ENCODE data around the gene MSH2. TPM values are rescaled to one million over a fixed set of nuclear protein-coding genes. Genes with fewer than 3 reads are reported as not detected.
A peak's percentile ranks its signal among the peaks of the same experiment; 100 is the strongest.
"Not testable (repeated sequence)": the region's sequence is repeated elsewhere in the genome, so short reads cannot be mapped to it uniquely, and the experiment has no call there.

Gene MSH2
- 10 to 100 TPM; 74.5 to 75.2 TPM for total RNA-seq

- DNase-seq, result peak; percentile 95
Measured at GRCh38 chr2:47402805-47403608, at the start of gene MSH2. Gene MSH2, plus strand, starts transcription at chr2:47403156. Its CDS starts 36 bp downstream, at chr2:47403192.

GRCh38 chr2:47354013-47354847 lies 48.7 kb upstream of the MSH2 start:
- no peaks in the 10 kb centered on the region for H3K4me1 Mint-ChIP-seq
- H3K4me3 Mint-ChIP-seq, result no peak overlapping the region
- no peak overlapping the region for H3K27ac Mint-ChIP-seq
- no peaks in the 10 kb centered on the region for H3K27me3 Mint-ChIP-seq
- no peak for DNase-seq
- H3K36me3 Mint-ChIP-seq, result no peaks in the 10 kb centered on the region
- no peaks in the 10 kb centered on the region for H3K9me3 Mint-ChIP-seq

More at GRCh38 chr2:47402805-47403608, at the start of gene MSH2:
- H3K27me3 Mint-ChIP-seq, result no peaks in the 10 kb centered on the region
- H3K9me3 Mint-ChIP-seq, result peaks cover 3% of the 10 kb centered on the region
- H3K4me1 Mint-ChIP-seq, result peaks cover 36% of the 10 kb centered on the region
- peak within 1 kb of the TSS; percentile 99 for H3K27ac Mint-ChIP-seq
- H3K36me3 Mint-ChIP-seq, result peaks cover 39% of the 10 kb centered on the region
- H3K4me3 Mint-ChIP-seq, result peak within 1 kb of the TSS; percentile 93

GRCh38 chr2:47354848-47355204 lies 48.1 kb upstream of the MSH2 start:
- H3K27me3 Mint-ChIP-seq, result no peaks in the 10 kb centered on the region
- H3K9me3 Mint-ChIP-seq, result no peaks in the 10 kb centered on the region
- no peaks in the 10 kb centered on the region for H3K4me1 Mint-ChIP-seq
- no peaks in the 10 kb centered on the region for H3K36me3 Mint-ChIP-seq
- no peak overlapping the region for H3K4me3 Mint-ChIP-seq
- DNase-seq, result no peak
- H3K27ac Mint-ChIP-seq, result no peak overlapping the region

- H3K27ac Mint-ChIP-seq, result no peak overlapping the region
- no peaks in the 10 kb centered on the region for H3K36me3 Mint-ChIP-seq
- H3K27me3 Mint-ChIP-seq, result no peaks in the 10 kb centered on the region
- no peak overlapping the region for H3K4me3 Mint-ChIP-seq
- no peaks in the 10 kb centered on the region for H3K9me3 Mint-ChIP-seq
- H3K4me1 Mint-ChIP-seq, result no peaks in the 10 kb centered on the region
- no peak for DNase-seq
Measured at GRCh38 chr2:47357483-47357882, 45.5 kb upstream of the MSH2 start.

GRCh38 chr2:47359375-47359868 lies 43.5 kb upstream of the MSH2 start:
- Mint-ChIP-seq H3K36me3 (no peaks in the 10 kb centered on the region), H3K27me3 (no peaks in the 10 kb centered on the region), H3K4me1 (no peaks in the 10 kb centered on the region), H3K27ac (no peak overlapping the region), H3K9me3 (no peaks in the 10 kb centered on the region), H3K4me3 (no peak overlapping the region)
- DNase-seq, result no peak

GRCh38 chr2:47360283-47360682 lies 42.7 kb upstream of the MSH2 start:
- H3K36me3 Mint-ChIP-seq, result no peaks in the 10 kb centered on the region
- H3K4me1 Mint-ChIP-seq, result no peaks in the 10 kb centered on the region
- H3K4me3 Mint-ChIP-seq, result no peak overlapping the region
- no peaks in the 10 kb centered on the region for H3K9me3 Mint-ChIP-seq
- H3K27me3 Mint-ChIP-seq, result no peaks in the 10 kb centered on the region
- DNase-seq, result no peak
- H3K27ac Mint-ChIP-seq, result no peak overlapping the region

GRCh38 chr2:47360927-47361326 lies 42.0 kb upstream of the MSH2 start:
- Mint-ChIP-seq H3K9me3 (no peaks in the 10 kb centered on the region), H3K4me3 (no peak overlapping the region), H3K36me3 (no peaks in the 10 kb centered on the region), H3K27me3 (peaks cover 3% of the 10 kb centered on the region), H3K27ac (no peak overlapping the region), H3K4me1 (no peaks in the 10 kb centered on the region)
- DNase-seq, result no peak

- not testable (repeated sequence) for DNase-seq, H3K27ac Mint-ChIP-seq, H3K36me3 Mint-ChIP-seq, H3K27me3 Mint-ChIP-seq, H3K4me1 Mint-ChIP-seq, H3K9me3 Mint-ChIP-seq, H3K4me3 Mint-ChIP-seq
Measured at GRCh38 chr2:47361505-47362229, 41.3 kb upstream of the MSH2 start.

GRCh38 chr2:47373747-47374146 lies 29.2 kb upstream of the MSH2 start:
- Mint-ChIP-seq H3K4me1 (peaks cover under 1% of the 10 kb centered on the region), H3K4me3 (no peak overlapping the region), H3K9me3 (no peaks in the 10 kb centered on the region), H3K27ac (no peak overlapping the region), H3K27me3 (peaks cover 24% of the 10 kb centered on the region), H3K36me3 (no peaks in the 10 kb centered on the region)
- no peak for DNase-seq

GRCh38 chr2:47375307-47375706 lies 27.6 kb upstream of the MSH2 start:
- Mint-ChIP-seq H3K9me3 (no peaks in the 10 kb centered on the region), H3K27me3 (peaks cover 17% of the 10 kb centered on the region), H3K4me1 (no peaks in the 10 kb centered on the region), H3K27ac (no peak overlapping the region), H3K36me3 (no peaks in the 10 kb centered on the region), H3K4me3 (no peak overlapping the region)
- no peak for DNase-seq

GRCh38 chr2:47379384-47379783 lies 23.6 kb upstream of the MSH2 start:
- Mint-ChIP-seq H3K36me3 (no peaks in the 10 kb centered on the region), H3K27ac (no peak overlapping the region), H3K27me3 (peaks cover 8% of the 10 kb centered on the region), H3K4me1 (no peaks in the 10 kb centered on the region), H3K4me3 (no peak overlapping the region), H3K9me3 (no peaks in the 10 kb centered on the region)
- DNase-seq, result no peak

GRCh38 chr2:47381408-47381807 lies 21.5 kb upstream of the MSH2 start:
- Mint-ChIP-seq H3K27me3 (peaks cover 8% of the 10 kb centered on the region), H3K36me3 (no peaks in the 10 kb centered on the region), H3K4me1 (no peaks in the 10 kb centered on the region), H3K27ac (no peak overlapping the region), H3K9me3 (no peaks in the 10 kb centered on the region), H3K4me3 (no peak overlapping the region)
- DNase-seq, result no peak

GRCh38 chr2:47386551-47386950 lies 16.4 kb upstream of the MSH2 start:
- Mint-ChIP-seq H3K36me3 (no peaks in the 10 kb centered on the region), H3K4me1 (peaks cover 2% of the 10 kb centered on the region), H3K27me3 (peaks cover 4% of the 10 kb centered on the region), H3K27ac (no peak overlapping the region), H3K9me3 (no peaks in the 10 kb centered on the region), H3K4me3 (no peak overlapping the region)
- no peak for DNase-seq

GRCh38 chr2:47388888-47389287 lies 14.1 kb upstream of the MSH2 start:
- H3K36me3 Mint-ChIP-seq, result no peaks in the 10 kb centered on the region
- DNase-seq, result no peak
- no peak overlapping the region for H3K4me3 Mint-ChIP-seq

GRCh38 chr2:47389692-47390091 lies 13.3 kb upstream of the MSH2 start:
- Mint-ChIP-seq H3K9me3 (no peaks in the 10 kb centered on the region), H3K27ac (no peak overlapping the region), H3K27me3 (no peaks in the 10 kb centered on the region)

More at GRCh38 chr2:47388888-47389287, 14.1 kb upstream of the MSH2 start:
- Mint-ChIP-seq H3K9me3 (no peaks in the 10 kb centered on the region), H3K4me1 (peaks cover 2% of the 10 kb centered on the region), H3K27me3 (no peaks in the 10 kb centered on the region), H3K27ac (no peak overlapping the region)

More at GRCh38 chr2:47389692-47390091, 13.3 kb upstream of the MSH2 start:
- no peaks in the 10 kb centered on the region for H3K36me3 Mint-ChIP-seq
- no peak overlapping the region for H3K4me3 Mint-ChIP-seq
- DNase-seq, result no peak
- H3K4me1 Mint-ChIP-seq, result peaks cover 2% of the 10 kb centered on the region

All from activated naive CD8-positive, alpha-beta T cell treated with anti-CD3 and anti-CD28 coated beads for 36 hours (primary cell).